Measurements from ENCODE around the gene COQ8B. TPM values are rescaled to one million over a fixed set of nuclear protein-coding genes. Genes with fewer than 3 reads are reported as not detected.

Gene COQ8B
- total RNA-seq, 1 donor from 2014 or later = 26.0 TPM

DNA sequence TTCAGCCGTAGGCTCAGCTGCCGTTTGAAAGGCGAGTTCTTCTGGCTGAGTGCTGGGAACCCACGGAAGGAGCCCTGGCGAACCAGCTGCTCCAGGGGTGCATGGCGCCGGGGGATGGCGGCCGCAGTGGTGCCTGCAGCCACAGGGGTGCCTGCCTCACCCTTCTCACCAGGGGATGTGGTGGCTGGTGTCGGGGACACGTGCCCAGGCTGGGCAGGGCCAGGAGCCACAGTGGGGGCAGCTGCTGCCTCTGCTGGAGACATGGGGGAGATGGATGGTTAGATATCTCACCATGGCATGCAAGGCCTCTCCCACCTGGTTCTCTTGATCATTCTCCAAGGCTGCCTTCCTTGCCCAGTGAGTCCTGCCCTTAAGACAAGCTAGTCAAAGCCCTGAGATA is 43.3 kb downstream of the COQ8B start:
- Histone ChIP-seq H3K4me2 (ENCODE audit: low read length) (no peak overlapping the region), H3K79me2 (ENCODE audit: insufficient read depth, low read length) (no peaks in the 10 kb centered on the region), H3K4me1 (ENCODE audit: insufficient read depth, low read length) (no peaks in the 10 kb centered on the region), H3K36me3 (ENCODE audit: insufficient read depth, low read length) (peaks cover 68% of the 10 kb centered on the region), H3K27ac (ENCODE audit: low read depth, low read length) (no peak overlapping the region), H3K9me3 (ENCODE audit: insufficient read depth, low read depth, low read length) (peaks cover 5% of the 10 kb centered on the region), H2AFZ (ENCODE audit: low read depth, low read length) (no peak overlapping the region), H4K20me1 (ENCODE audit: insufficient read depth, low read length) (peaks cover 51% of the 10 kb centered on the region), H3K27me3 (ENCODE audit: insufficient read depth, low read length) (no peaks in the 10 kb centered on the region), H3K4me3 (ENCODE audit: insufficient read depth, low read depth, low read length) (no peak overlapping the region), H3K9ac (ENCODE audit: low read length) (no peak overlapping the region)
- DNase-seq (ENCODE audit: low read depth) = no peak
- TF ChIP-seq EZH2 (IDR thresholded peaks at IDR 0.05; ENCODE audit: insufficient read depth, low read length) (no peak), CTCF (IDR thresholded peaks at IDR 0.05; ENCODE audit: insufficient read depth, low read depth, low read length) (no peak)
- Mint-ChIP-seq H3K4me3 (ENCODE audit: unreplicated experiment) (no peak overlapping the region), H3K9me3 (ENCODE audit: unreplicated experiment) (peaks cover 2% of the 10 kb centered on the region), H3K36me3 (ENCODE audit: low read depth, unreplicated experiment) (peaks cover 32% of the 10 kb centered on the region), H3K27me3 (ENCODE audit: low read depth, unreplicated experiment) (no peaks in the 10 kb centered on the region), H3K4me1 (ENCODE audit: low read depth, unreplicated experiment) (no peaks in the 10 kb centered on the region), H3K27ac (ENCODE audit: unreplicated experiment) (no peak overlapping the region)
- no peak for FAIRE-seq

- Mint-ChIP-seq H3K36me3 (ENCODE audit: low read depth, unreplicated experiment) (peaks cover 32% of the 10 kb centered on the region), H3K27me3 (ENCODE audit: low read depth, unreplicated experiment) (no peaks in the 10 kb centered on the region), H3K27ac (ENCODE audit: unreplicated experiment) (no peak overlapping the region), H3K9me3 (ENCODE audit: unreplicated experiment) (peaks cover 2% of the 10 kb centered on the region), H3K4me1 (ENCODE audit: low read depth, unreplicated experiment) (no peaks in the 10 kb centered on the region), H3K4me3 (ENCODE audit: unreplicated experiment) (no peak overlapping the region)
- DNase-seq (ENCODE audit: low read depth) = no peak
- Histone ChIP-seq H3K4me2 (ENCODE audit: low read length) (no peak overlapping the region), H3K9ac (ENCODE audit: low read length) (no peak overlapping the region), H3K27me3 (ENCODE audit: insufficient read depth, low read length) (no peaks in the 10 kb centered on the region), H4K20me1 (ENCODE audit: insufficient read depth, low read length) (peaks cover 47% of the 10 kb centered on the region), H3K4me3 (ENCODE audit: insufficient read depth, low read depth, low read length) (no peak overlapping the region), H3K27ac (ENCODE audit: low read depth, low read length) (no peak overlapping the region), H3K4me1 (ENCODE audit: insufficient read depth, low read length) (no peaks in the 10 kb centered on the region), H2AFZ (ENCODE audit: low read depth, low read length) (no peak overlapping the region), H3K9me3 (ENCODE audit: insufficient read depth, low read depth, low read length) (peaks cover 5% of the 10 kb centered on the region), H3K36me3 (ENCODE audit: insufficient read depth, low read length) (peaks cover 67% of the 10 kb centered on the region), H3K79me2 (ENCODE audit: insufficient read depth, low read length) (no peaks in the 10 kb centered on the region)
- no peak for FAIRE-seq
- TF ChIP-seq CTCF (IDR thresholded peaks at IDR 0.05; ENCODE audit: insufficient read depth, low read depth, low read length) = no peak
- TF ChIP-seq EZH2 (IDR thresholded peaks at IDR 0.05; ENCODE audit: insufficient read depth, low read length) = no peak
Observed at GRCh38 chr19:40672573-40673299, 44.0 kb downstream of the COQ8B start.

- Histone ChIP-seq H3K79me2 (ENCODE audit: insufficient read depth, low read length) (no peaks in the 10 kb centered on the region), H3K27ac (ENCODE audit: low read depth, low read length) (no peak overlapping the region), H3K4me1 (ENCODE audit: insufficient read depth, low read length) (peaks cover under 1% of the 10 kb centered on the region), H3K4me2 (ENCODE audit: low read length) (no peak overlapping the region), H4K20me1 (ENCODE audit: insufficient read depth, low read length) (peaks cover 47% of the 10 kb centered on the region), H3K9me3 (ENCODE audit: insufficient read depth, low read depth, low read length) (peaks cover 5% of the 10 kb centered on the region), H3K27me3 (ENCODE audit: insufficient read depth, low read length) (no peaks in the 10 kb centered on the region), H2AFZ (ENCODE audit: low read depth, low read length) (no peak overlapping the region), H3K9ac (ENCODE audit: low read length) (no peak overlapping the region), H3K36me3 (ENCODE audit: insufficient read depth, low read length) (peaks cover 68% of the 10 kb centered on the region), H3K4me3 (ENCODE audit: insufficient read depth, low read depth, low read length) (no peak overlapping the region)
- Mint-ChIP-seq H3K27ac (ENCODE audit: unreplicated experiment) (no peak overlapping the region), H3K9me3 (ENCODE audit: unreplicated experiment) (peaks cover 2% of the 10 kb centered on the region), H3K4me1 (ENCODE audit: low read depth, unreplicated experiment) (no peaks in the 10 kb centered on the region), H3K4me3 (ENCODE audit: unreplicated experiment) (no peak overlapping the region), H3K27me3 (ENCODE audit: low read depth, unreplicated experiment) (no peaks in the 10 kb centered on the region), H3K36me3 (ENCODE audit: low read depth, unreplicated experiment) (peaks cover 32% of the 10 kb centered on the region)
- TF ChIP-seq EZH2 (IDR thresholded peaks at IDR 0.05; ENCODE audit: insufficient read depth, low read length) (no peak), CTCF (IDR thresholded peaks at IDR 0.05; ENCODE audit: insufficient read depth, low read depth, low read length) (no peak)
- DNase-seq (ENCODE audit: low read depth) (no peak), FAIRE-seq (no peak)
Observed at GRCh38 chr19:40672038-40672437, 44.6 kb downstream of the COQ8B start.

Data from astrocyte (in vitro differentiated cells and primary cell).